Liver (tissue), 9 donors: Measurements from ENCODE around the gene LRMDA. TPM values are rescaled to one million over a fixed set of nuclear protein-coding genes. Genes with fewer than 3 reads are reported as not detected.

Experiments used
- DNase-seq: peaks from one replicate; pipeline ENCODE4 v3.0.0-alpha.2; 2017; ENCODE audit warnings: low spot score
- H3K27ac ChIP-seq, 2 donors: one replicate each; pipeline ENCODE4 v1.7.0; 2013; ENCODE audit warnings: inconsistent platforms in 2 of 2, low read length in 2 of 2, control low read depth in 1 of 2, low read depth in 1 of 2, mild to moderate bottlenecking in 1 of 2
- H3K27me3 ChIP-seq, 4 donors: one replicate each; pipeline versions ENCODE4 v1.6.1 to v1.7.0; 2013; ENCODE audit warnings: low read length in 3 of 4, inconsistent platforms in 1 of 4, mild to moderate bottlenecking in 1 of 4, moderate library complexity in 1 of 4; ENCODE audit not compliant: control insufficient read depth in 4 of 4, insufficient read depth in 4 of 4
- H3K36me3 ChIP-seq, 4 donors: one replicate each; pipeline versions ENCODE4 v1.6.1 to v1.7.0; 2013; ENCODE audit warnings: low read length in 3 of 4, mild to moderate bottlenecking in 3 of 4, low read depth in 1 of 4, moderate library complexity in 1 of 4; ENCODE audit not compliant: control insufficient read depth in 4 of 4, insufficient read depth in 3 of 4
- H3K4me1 ChIP-seq, 4 donors: one replicate each; pipeline versions ENCODE4 v1.6.1 to v1.7.0; 2013; ENCODE audit warnings: low read length in 3 of 4, mild to moderate bottlenecking in 3 of 4, moderate library complexity in 1 of 4; ENCODE audit not compliant: control insufficient read depth in 4 of 4, insufficient read depth in 4 of 4
- H3K4me3 ChIP-seq, 3 donors: one replicate each; pipeline versions ENCODE4 v1.6.1 to v1.7.0; 2013; ENCODE audit warnings: low read length in 3 of 3, control low read depth in 1 of 3, low read depth in 1 of 3, mild to moderate bottlenecking in 1 of 3
- H3K9ac ChIP-seq, 2 donors: one replicate each; pipeline ENCODE4 v1.7.0; 2013; ENCODE audit warnings: low read length in 2 of 2, mild to moderate bottlenecking in 2 of 2, moderate library complexity in 2 of 2, control low read depth in 1 of 2, low read depth in 1 of 2
- H3K9me3 ChIP-seq, 4 donors: one replicate each; pipeline versions ENCODE4 v1.6.1 to v1.7.0; 2013; ENCODE audit warnings: low read length in 3 of 4; ENCODE audit not compliant: control insufficient read depth in 4 of 4
- ATF3 ChIP-seq: IDR thresholded peaks from 2 replicates; pipeline ENCODE4 v1.6.1; 2016; ENCODE audit warnings: antibody characterized with exemption
- CTCF ChIP-seq: fragments of 150-350 bp; IDR thresholded peaks from 2 replicates; pipeline ENCODE4 v1.5.1; 2017; ENCODE audit warnings: improper control_type of control experiment, low read depth, low read length; ENCODE audit not compliant: missing input control
- EGR1 ChIP-seq, 2 donors: IDR thresholded peaks; 2 replicates each; pipeline ENCODE4 v1.6.1; 2016 to 2018; ENCODE audit warnings: antibody characterized with exemption in 2 of 2, low read depth in 2 of 2
- FOXA1 ChIP-seq: IDR thresholded peaks from 2 replicates; pipeline ENCODE4 v1.6.1; 2016; ENCODE audit warnings: antibody characterized with exemption
- FOXA2 ChIP-seq: IDR thresholded peaks from 2 replicates; pipeline ENCODE4 v1.6.1; 2016; ENCODE audit warnings: antibody characterized with exemption
- GABPA ChIP-seq, 2 donors: IDR thresholded peaks in 1 of 2; conservative IDR thresholded peaks in 1 of 2; 2 replicates each; pipeline ENCODE4 v1.6.1; 2016; ENCODE audit warnings: antibody characterized with exemption in 2 of 2, mild to moderate bottlenecking in 1 of 2, moderate library complexity in 1 of 2
- HNF4A ChIP-seq, 2 donors: conservative IDR thresholded peaks; 2 replicates each; pipeline ENCODE4 v1.6.1; 2016; ENCODE audit warnings: antibody characterized with exemption in 2 of 2, mild to moderate bottlenecking in 2 of 2
- HNF4G ChIP-seq: IDR thresholded peaks from 2 replicates; pipeline ENCODE4 v1.6.1; 2016; ENCODE audit warnings: antibody characterized with exemption
- JUND ChIP-seq, 2 donors: IDR thresholded peaks; 2 replicates each; pipeline ENCODE4 v1.6.1; 2016; ENCODE audit warnings: antibody characterized with exemption in 2 of 2
- MAX ChIP-seq: IDR thresholded peaks from 2 replicates; pipeline ENCODE4 v1.6.1; 2016; ENCODE audit warnings: antibody characterized with exemption
- NR2F2 ChIP-seq: IDR thresholded peaks from 2 replicates; pipeline ENCODE4 v1.6.1; 2016; ENCODE audit warnings: antibody characterized with exemption
- RAD21 ChIP-seq, 2 donors: IDR thresholded peaks; 2 replicates each; pipeline ENCODE4 v1.6.1; 2016; ENCODE audit warnings: antibody characterized with exemption in 2 of 2, mild to moderate bottlenecking in 2 of 2
- REST ChIP-seq: IDR thresholded peaks from 2 replicates; pipeline ENCODE4 v1.6.1; 2016; ENCODE audit warnings: antibody characterized with exemption, mild to moderate bottlenecking
- RXRA ChIP-seq, 2 donors: IDR thresholded peaks; 2 replicates each; pipeline ENCODE4 v1.6.1; 2017 to 2018; ENCODE audit warnings: antibody characterized with exemption in 2 of 2, mild to moderate bottlenecking in 1 of 2
- SP1 ChIP-seq: IDR thresholded peaks from 2 replicates; pipeline ENCODE4 v1.6.1; 2018; ENCODE audit warnings: antibody characterized with exemption, mild to moderate bottlenecking
- TAF1 ChIP-seq: conservative IDR thresholded peaks from 2 replicates; pipeline ENCODE4 v1.6.1; 2016; ENCODE audit warnings: antibody characterized with exemption, mild to moderate bottlenecking
- YY1 ChIP-seq: IDR thresholded peaks from 2 replicates; pipeline ENCODE4 v1.6.1; 2016; ENCODE audit warnings: antibody characterized with exemption, mild to moderate bottlenecking
- ZBTB33 ChIP-seq: IDR thresholded peaks from 2 replicates; pipeline ENCODE4 v1.6.1; 2016; ENCODE audit warnings: antibody characterized with exemption
- WGBS: extraction: QIAGEN DNeasy Blood & Tissue Kit; methylation state at CpG from one replicate; pipeline ENCODE4 v1.1.7; 2013; 5-methylcytosine and 5-hydroxymethylcytosine counted together
- polyA plus RNA-seq, 2 donors: library from polyadenylated mRNA; stranded (reverse) in 1 of 2; unstranded in 1 of 2; fragments of 200-250 nt in 1 of 2; fragments of >200 nt in 1 of 2; fragmentation: Nextera tagmentation in 1 of 2; extraction: Ambion mirVana in 1 of 2; gene quantifications; one replicate each; pipeline versions ENCODE4 v1.2.1 to v1.2.3, GENCODE V29; 2013 to 2015
- total RNA-seq, 2 donors: library from RNA; depleted of rRNA; stranded (reverse); fragments of >200 nt; gene quantifications; one replicate each; pipeline ENCODE4 v1.2.3, GENCODE V29; 2014
- donor health status: healthy.
- donor health status: healthy.
- donor health status: healthy.
- donor health status: healthy.
- donor health status: healthy.

Gene LRMDA
- total and polyA plus RNA-seq, 4 donors: 7.9 to 15.8 (median 11.3) TPM

- 94% methylated on average over 2 of the region's 2 CpGs for WGBS
- H3K9me3 ChIP-seq: no peaks in the 10 kb centered on the region
These were observed 896.0 kb downstream of the LRMDA start for GRCh38 chr10:76327441-76327840.

GRCh38 chr10:76328348-76328747 lies 896.9 kb downstream of the LRMDA start:
- 65% methylated on average over 2 of the region's 2 CpGs for WGBS

More at GRCh38 chr10:76327441-76327840, 896.0 kb downstream of the LRMDA start:
- Histone ChIP-seq H3K27ac (no peak overlapping the region), H3K27me3 (no peaks in the 10 kb centered on the region), H3K9ac (no peak overlapping the region), H3K4me3 (no peak overlapping the region), H3K4me1 (peaks cover 0 to 8% (median 0%) of the 10 kb centered on the region in 4 donors), H3K36me3 (no peaks in the 10 kb centered on the region)
- no peak for DNase-seq
- TF ChIP-seq FOXA2: no peak
- TF ChIP-seq JUND (IDR thresholded peaks at IDR 0.05): no peak
- no peak for TF ChIP-seq RXRA (IDR thresholded peaks at IDR 0.05)
- no peak for TF ChIP-seq RAD21 (IDR thresholded peaks at IDR 0.05)
- no peak for TF ChIP-seq ATF3

More at GRCh38 chr10:76328348-76328747, 896.9 kb downstream of the LRMDA start:
- no peak for DNase-seq
- Histone ChIP-seq H3K9me3 (no peaks in the 10 kb centered on the region), H3K27me3 (no peaks in the 10 kb centered on the region), H3K4me1 (peaks cover 0 to 8% (median 0%) of the 10 kb centered on the region in 4 donors), H3K27ac (no peak overlapping the region), H3K9ac (no peak overlapping the region), H3K4me3 (no peak overlapping the region), H3K36me3 (no peaks in the 10 kb centered on the region)
- no peak for TF ChIP-seq EGR1 (IDR thresholded peaks at IDR 0.05; ENCODE audit: low read depth in 2 of 2)
- no peak for TF ChIP-seq FOXA2
- peak; percentile 83 to 88 for TF ChIP-seq HNF4A (conservative IDR thresholded peaks at IDR 0.05)
- TF ChIP-seq RAD21 (IDR thresholded peaks at IDR 0.05): peak in 1 of 2 donors; percentile 38
- TF ChIP-seq TAF1: no peak
- TF ChIP-seq JUND (IDR thresholded peaks at IDR 0.05): no peak
- peak; percentile 70 for TF ChIP-seq SP1
- TF ChIP-seq HNF4G: peak; percentile 63
- peak; percentile 41 for TF ChIP-seq NR2F2
- no peak for TF ChIP-seq CTCF
- TF ChIP-seq YY1: no peak
- TF ChIP-seq ZBTB33: no peak
- TF ChIP-seq FOXA1: no peak
- no peak for TF ChIP-seq ATF3
- TF ChIP-seq RXRA (IDR thresholded peaks at IDR 0.05): peak; percentile 50 to 69
- TF ChIP-seq MAX: no peak
- TF ChIP-seq GABPA (IDR thresholded peaks at IDR 0.05 in 1 of 2, conservative IDR thresholded peaks at IDR 0.05 in 1 of 2): no peak
- TF ChIP-seq REST: no peak
